Measurements from ENCODE around the gene FOXP1.

- TF ChIP-seq POLR2A (IDR thresholded peaks at IDR 0.05), result no peak
- no peak for TF ChIP-seq CTCF (IDR thresholded peaks at IDR 0.05)
Observed at GRCh38 chr3:71102111-71102983, 481.2 kb downstream of the FOXP1 start.

All from adrenal gland (tissue), 5 donors.